ENCODE data around the gene LASP1NB.

The LASP1NB gene

DNA sequence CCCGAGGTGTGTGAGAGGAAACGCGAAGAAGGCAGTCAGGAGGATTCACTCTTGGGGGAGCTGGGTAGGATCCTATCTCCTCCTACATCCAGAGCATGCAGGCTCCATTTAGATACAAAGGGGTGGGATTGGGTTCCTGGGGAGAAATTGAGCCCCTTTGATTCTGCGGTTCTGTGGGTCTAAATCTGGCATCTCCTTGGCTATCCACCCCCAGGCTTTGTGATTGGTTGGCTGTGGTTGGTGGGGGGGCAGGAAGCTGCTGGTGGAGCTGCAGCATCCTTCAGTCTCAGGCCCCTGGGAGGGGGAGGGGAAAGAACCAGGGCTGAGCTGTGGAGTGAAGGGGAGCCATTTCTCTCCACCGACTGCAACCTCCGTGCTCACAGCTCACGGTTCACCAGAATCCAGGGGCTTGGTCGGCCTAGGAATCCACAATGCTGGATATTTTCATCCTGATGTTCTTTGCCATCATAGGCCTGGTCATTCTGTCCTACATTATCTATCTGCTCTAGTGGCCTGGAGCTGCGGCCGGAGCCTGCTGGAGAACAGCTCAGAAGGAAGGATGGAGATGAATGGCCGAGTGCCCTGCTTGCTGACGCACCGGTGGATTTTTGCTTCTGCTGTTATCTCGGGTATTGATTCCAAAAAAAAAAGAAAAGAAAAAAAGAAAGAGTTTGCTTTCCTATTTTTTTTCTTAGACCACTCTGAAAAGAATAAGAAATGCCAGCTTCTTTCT lies at the start of gene LASP1NB:
TSS of gene LASP1NB (plus strand) at position 352 of the 733 bp plus-strand sequence.
- no peak for DNase-seq (ENCODE audit: low read depth)

DNA sequence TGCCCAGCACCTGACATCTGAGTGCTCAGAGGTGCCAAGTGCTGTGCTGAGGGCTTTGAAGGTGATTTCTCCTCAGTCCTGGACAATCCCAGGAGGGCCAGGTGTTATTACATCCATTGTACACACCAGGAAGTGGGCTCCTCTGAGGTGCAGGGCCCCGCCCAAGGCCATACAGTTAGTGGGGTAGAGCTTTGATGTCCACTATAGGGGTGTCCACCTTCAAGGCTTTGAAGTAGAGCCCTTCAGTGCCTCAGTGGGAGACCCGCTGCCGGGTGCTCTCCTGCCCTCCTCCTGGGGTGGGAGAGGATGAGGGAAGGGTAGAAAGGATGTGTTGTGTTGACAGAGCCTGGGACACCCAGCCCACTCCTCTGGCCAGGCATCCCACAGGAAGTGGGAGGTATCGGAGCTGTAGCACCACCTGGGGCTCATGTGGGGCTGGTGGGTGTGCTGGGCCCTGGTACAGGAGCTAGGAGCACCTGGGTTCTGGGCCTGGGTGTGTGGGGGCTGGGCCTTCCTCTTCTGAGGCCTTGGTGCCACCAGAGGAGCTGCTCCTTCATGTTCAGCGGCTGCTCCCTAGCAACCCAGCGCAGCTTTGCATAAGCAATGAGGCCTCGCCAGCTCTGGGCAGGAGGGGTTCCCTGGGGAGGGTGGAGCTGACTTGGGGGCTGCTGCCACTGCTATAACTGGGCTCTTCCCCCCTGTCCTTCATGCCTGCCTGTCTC lies 48.1 kb upstream of the LASP1NB start:
- no peak for DNase-seq (ENCODE audit: low read depth)

DNA sequence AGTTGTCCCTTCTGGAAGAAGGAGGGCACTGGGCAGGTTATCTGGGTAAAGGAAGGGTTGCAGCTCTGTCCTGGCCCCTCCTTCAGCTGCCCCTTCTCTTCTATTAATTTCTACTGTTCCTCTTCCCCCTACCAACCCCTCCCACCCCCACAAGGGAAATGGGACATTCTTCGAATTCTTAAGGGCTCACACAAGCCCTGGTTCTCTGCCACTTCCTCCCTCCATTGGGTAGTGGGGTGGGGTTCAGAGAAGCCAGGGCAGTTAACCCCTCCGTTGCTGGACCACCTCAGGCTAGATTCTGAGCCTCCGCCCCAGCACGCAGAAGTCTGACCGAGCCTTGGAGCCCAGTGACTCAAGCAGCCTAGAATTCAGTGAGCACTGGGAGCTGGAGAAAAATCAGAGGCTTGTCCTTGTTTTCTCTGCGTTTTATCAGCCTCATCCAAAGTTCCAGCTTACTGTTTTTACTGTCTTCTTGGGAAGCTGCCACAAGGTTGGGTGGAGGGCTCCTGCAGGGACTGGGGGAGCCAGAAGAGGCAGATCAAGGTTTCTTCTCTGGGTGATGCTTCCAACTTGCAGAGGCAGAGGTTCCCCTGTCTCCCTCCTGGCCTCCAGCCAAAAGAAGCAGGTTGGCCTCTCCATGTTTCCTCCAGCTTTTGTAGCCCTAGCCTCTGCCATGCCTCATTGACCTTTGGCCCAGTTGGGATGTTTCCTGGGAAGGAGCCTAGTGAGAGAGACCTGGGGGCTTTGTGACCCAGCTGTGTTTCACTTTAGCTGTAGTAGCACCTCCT lies 45.3 kb upstream of the LASP1NB start:
- no peak for DNase-seq (ENCODE audit: low read depth)

DNA sequence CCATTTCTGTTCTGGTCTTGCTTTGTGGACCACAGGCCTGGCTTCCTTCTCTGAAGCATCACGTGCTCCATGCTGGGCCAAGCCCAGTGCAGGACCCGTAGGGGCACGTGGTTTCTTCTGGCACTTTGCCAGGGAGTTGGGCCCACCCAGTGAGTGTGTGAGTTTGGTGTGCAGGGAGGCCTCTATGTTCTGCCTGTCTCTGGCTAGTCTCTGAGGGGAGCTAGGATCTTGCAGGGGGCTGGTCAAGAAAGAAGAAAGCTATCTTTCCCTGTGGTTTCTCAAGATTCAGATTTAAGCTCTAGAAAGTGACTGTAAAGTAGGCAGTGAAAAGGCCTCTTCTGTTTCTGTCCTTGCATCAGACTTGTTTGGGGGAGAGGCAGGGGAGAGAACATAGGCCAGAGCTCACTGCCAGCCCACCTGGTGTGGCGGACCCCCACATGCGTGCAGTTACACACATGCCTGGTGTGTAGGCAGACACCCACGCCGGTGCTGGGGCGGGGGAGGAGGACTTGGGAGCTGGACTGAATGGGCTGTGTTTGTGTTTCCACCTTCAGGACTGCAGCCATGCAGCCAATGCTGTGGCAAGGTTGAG lies 43.7 kb upstream of the LASP1NB start:
- no peak for DNase-seq (ENCODE audit: low read depth)

DNA sequence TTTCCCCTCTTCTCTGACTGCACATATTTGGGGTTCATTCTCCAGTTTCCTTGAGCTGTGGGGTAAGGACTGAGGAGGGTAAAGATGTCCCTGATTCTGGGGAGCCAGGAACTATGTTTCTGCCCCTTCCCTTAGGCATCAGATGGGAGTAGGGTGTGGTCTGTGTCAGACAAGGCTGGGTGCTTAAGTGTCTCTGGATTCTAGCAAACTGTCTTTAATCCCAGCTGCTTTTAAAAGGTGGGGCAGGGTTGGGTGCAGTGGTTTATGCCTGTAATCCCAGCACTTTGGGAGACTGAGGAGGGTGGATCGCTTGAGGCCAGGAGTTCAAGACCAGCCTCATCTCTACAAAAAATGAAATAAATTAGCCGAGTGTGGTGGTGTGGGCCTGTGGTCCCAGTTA lies 42.5 kb upstream of the LASP1NB start:
- DNase-seq (ENCODE audit: low read depth): no peak

DNA sequence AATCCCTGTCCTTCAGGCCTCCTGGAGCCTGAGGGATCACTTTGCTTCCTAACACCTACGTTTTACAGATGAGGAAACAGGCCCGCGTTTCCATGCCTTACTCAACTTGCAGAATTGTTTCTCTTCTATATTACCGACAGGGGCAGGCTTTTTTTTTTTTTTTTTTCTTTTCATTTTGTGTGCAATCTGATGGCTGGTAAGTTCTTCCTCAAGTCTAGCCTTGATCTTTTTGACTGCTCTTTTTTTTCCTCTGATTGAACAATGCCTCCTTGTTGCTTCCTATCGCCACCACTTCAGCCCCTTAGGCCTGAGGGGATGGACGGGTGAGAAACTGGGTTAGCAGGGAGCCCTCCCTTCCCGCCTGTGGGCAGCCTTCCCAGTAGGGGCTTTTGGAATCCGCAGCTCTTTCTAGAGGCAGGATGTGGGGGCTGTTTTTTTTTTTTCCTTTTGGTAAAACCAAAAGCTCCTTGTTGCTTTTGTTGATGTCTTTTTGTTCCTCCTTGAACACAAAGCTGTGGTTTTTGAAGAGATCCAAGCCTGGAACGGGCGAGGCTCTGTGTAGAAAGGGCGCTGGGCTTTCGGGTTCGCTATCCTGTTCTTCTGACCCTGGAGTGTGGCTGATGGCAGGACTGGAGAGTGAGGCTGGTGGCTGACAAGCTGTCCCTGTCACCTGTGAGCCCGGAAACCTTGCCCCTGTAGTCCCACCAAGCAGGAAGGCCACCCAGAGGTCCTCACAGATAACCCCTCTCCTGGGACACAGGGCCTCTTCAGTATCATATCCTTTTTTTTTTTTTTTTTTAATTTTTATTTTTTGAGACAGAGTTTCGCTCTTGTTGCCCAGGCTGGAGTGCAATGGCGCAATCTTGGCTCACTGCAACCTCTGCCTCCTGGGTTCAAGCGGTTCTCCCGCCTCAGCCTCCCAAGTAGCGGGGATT lies 41.6 kb upstream of the LASP1NB start:
- DNase-seq (ENCODE audit: low read depth): no peak

DNA sequence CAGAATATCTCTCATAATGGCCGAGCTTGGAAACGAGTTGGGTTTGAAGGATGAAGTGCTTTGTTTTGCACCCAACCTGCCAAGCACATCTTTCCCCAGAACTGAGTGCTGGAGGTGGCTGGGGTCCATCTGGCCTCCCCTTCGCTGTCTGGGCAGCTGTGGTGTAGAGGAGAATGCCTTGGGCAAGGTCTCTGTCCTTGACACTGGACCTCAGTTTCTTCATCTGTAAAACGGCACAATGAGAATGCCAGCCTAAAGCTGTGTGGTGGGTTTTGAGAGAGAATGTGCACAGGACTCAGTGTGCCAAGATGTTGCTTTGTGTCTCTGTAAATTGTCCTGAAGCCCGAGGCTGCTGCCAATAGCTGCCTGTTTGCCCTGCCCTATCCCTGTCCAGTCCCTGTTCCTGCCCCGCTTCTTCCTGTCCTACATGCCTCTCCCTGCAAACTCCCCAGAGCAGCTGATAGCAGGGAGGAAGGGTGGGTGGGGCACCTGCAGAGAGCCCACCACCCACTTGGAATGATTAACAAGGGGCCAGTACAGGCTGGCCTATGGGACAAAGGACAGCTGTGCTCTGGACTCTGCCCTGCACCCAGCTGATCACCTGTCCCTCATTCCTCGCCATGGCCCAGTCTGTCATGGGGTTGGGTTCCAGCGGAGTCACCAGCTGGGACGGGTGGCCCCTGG lies 40.2 kb upstream of the LASP1NB start:
- no peak for DNase-seq (ENCODE audit: low read depth)

DNA sequence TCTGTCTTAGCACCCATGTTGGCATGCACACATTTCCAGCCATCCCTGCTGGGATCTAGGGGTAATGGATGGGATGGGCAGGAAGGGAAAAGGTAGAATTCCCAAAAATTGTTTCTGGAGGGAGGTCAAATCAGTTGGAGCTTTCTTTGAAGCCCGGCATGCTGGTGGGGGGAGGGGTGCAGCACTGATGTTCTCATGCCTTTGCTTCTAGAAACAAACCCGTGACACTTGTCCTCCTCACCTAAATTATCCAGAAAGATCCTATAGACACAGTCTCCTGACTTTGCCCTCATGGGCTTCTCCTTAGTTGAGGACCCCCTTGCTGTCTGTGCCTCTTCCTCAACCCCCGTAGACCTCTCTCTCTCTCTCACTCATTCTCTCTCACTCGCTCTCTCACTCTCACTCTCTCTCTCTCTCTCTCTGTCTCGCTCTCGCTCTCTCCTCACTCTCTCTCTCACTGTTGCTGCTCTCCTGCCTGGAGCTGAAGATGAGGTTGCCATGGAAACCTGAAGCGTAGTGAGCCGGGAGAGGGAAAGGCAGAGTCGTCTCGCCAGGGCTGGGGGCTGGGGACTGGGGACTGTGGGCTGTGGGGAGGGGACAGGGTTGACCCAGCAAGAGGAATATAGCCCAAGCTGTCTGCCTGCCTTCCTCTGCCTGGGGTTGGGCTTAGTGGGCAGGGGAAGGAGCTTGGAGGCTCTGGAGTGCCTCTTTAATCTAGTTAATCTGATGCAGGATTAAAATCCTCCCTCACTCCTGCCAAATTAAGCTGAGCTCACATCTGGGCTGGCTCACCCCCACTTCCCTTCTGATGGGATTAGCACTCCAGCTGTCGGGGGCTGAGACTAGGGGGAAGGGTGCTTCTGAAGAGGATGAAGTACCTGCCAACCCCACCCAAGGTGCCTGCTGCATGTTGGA lies 39.4 kb upstream of the LASP1NB start:
- no peak for DNase-seq (ENCODE audit: low read depth)

DNA sequence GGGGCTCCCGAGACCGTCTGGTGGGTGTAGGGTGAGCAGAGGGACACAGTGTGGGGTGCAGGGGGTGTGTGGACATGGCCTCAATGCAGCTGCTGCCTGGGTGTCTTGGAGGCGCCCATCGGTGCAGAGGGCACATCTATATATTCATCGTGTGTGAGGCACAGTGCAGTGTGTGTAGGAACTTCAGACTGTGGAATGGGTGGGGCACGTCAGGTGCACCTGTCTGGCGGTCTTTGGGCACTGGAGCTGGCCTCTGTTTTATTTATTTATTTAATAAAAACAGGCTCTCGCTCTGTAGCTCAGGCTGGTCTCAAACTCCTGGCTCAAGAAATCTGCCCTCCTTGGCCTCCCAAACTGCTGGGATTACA lies 38.8 kb upstream of the LASP1NB start:
- no peak for DNase-seq (ENCODE audit: low read depth)

DNA sequence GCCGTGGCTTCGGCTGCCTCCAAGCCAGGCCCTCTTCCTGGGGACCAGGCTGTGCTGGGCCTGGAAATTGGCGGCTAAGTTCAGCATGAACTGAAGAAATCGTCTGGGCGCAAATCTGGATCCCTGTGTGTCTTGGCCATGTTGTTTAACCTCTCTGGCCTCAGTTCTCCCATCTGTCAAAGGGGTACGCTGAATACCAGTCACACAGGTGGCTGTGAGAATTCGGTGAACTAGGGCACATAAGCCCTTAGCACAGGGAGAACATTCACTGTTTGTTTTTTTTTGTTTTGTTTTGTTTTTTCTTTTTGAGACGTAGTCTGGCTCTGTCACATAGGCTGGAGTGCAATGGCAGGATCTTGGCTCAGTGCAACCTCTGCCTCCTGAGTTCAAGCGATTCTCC lies 36.6 kb upstream of the LASP1NB start:
- DNase-seq (ENCODE audit: low read depth): no peak

DNA sequence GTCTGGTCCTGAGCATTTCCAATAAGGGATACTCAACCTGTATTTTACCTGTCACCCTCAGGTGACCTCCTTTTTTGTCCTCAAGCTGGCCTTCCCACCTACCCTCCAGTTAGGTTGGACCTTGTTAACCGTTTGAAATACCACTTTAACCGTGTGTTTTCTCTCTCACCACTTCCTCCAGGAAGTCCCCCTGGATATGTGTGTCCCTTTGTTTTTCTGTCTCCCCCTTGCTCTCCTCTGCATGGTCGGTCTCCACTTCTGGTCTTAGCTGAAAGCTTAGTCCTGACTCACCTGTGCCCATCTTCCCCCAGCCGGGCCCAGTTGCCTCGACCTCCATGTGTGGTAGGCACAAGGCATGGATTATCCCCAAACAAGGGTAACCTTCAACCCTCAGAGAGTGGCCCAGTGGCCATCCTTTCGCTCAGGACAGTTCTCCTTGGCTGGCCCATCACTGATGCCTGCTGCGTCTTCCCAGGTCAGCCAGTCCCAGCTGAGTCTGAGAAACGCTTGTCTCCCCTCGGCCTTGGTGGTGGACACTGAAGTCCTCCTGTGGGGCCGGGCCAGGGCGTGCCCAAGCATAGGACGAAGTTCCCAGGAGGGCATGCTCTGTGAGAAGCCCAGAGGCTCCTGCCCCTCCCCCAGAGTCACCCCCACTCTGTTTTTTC lies 35.5 kb upstream of the LASP1NB start:
- no peak for DNase-seq (ENCODE audit: low read depth)

DNA sequence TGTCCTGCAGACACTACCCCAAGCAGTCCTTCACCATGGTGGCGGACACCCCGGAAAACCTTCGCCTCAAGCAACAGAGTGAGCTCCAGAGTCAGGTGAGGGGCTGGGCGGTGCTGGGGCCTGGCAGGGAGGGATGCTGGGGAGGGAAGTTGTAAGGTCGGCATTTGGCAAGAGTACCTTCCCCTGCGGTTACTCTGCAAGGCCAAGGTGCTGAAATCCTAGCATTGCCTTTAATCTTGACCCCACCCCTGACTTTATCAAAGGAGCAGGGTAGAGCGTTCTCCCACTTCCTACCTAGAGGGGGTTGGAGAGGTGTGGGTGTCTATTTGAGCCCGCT lies 35.0 kb upstream of the LASP1NB start:
- DNase-seq (ENCODE audit: low read depth): no peak

DNA sequence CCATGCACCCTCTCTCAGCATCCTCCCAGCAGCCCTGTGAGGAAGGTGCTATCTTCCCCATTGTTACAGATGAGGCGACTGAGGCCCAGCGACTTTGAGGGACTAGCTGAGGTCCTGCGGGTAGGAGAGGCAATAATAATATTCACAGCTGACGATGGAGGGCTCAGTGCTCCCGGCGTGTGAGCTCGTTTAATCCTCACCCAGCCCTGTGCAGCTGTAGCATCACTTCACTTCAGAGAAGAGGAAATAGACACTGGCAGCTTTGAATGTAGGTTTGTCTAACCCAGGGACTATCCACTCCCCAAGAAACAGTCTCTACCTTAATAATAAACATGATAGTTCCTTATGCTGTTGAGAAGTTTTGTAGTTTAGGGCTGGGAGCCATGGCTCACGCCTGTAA lies 34.0 kb upstream of the LASP1NB start:
- no peak for DNase-seq (ENCODE audit: low read depth)

DNA sequence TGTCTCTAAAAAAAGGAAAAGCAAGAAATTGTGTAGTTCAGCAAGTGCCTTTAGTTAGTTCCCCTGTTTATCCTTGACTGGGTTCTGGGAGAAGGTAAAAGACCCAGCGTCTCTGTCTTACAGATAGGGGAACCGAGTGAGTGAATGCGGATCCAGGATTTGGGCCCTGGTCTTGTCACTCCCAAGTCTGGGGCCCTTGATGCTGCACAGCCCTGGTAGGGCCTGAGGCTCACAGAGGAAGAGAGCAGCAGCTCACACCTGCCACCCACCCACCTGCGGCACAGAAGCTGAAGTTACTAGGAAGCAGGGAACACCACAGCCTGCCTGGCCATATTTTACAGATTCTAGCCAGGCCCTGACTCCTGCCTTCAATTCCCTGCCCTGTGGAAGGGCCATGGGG lies 33.3 kb upstream of the LASP1NB start:
- DNase-seq (ENCODE audit: low read depth): no peak

DNA sequence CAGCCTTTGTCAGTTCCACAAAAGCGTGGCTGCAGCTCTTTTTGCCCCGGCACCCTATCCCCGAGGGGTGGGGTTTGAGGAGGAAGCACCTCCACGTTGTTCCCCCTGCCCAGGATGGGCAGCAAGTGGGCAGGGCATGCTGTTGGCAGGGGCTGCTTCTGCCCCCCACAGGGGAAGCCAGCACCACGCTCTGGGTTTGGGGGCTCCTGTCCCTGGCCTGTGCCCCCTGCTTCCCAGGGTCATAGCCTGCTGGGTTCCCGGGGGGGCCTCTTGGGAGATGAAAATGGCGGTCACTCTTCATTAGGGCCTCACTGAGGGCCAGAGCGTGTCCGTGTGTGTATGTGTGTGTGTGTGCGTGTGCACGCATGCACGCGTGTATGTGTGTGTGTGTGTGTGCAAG lies 32.8 kb upstream of the LASP1NB start:
- no peak for DNase-seq (ENCODE audit: low read depth)

DNA sequence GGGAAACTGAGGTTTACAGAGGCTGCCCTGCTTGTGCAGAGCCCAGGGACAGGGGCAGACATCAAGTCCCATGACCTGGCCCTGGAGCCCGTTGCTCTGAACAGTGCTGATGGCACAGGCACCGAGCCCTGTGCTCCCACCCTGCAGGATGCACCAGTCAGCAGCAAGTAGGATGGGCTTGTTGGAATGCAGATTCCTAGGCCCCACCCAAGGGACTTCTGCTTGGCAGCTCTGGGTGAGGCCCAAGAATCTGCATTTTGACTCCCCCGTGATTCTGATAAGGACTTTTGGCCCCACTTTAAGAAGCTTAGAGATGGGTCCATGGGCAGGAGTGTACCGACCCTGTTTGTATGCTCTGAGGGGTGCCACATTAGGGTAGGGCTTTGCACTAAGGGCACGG lies 32.3 kb upstream of the LASP1NB start:
- no peak for DNase-seq (ENCODE audit: low read depth)

DNA sequence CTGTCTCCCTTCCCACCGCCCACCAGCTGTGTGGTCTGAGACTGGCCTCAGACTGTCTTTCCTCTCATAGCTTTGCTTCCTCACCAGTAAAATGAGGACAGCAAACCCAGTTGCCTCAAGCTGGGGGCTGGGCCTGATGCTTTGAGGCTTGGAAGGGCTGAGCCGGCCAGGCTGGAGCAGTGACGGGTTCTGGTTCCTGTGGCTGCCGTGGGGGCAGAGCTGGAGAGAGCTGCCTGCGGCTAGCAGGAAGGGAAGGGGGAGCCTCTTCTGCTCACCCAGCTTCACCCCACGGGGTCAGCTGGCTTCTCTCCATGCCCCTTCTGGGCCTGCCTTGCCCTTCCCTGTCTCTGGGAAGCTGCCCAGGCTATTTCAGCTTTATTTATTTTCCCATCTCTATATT lies 31.8 kb upstream of the LASP1NB start:
- no peak for DNase-seq (ENCODE audit: low read depth)

DNA sequence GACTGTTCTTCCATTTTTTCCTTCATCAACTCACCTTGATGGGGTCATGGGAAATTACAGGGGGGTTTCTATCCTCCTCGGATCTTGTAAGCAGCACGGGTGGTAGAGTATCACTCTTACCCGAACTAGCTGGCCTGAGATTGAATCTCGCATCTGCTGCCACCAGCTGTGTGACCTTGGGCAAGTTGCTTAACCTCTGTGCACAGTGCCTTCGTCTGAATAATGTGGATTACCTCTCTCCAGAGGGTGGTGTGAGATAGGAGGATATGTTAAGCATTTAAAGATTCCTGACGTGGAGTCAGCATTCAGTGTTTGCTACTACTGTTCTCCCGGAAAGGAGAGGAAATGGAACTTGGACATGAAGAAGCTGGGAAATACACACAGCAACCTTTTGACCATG lies 31.1 kb upstream of the LASP1NB start:
- DNase-seq (ENCODE audit: low read depth): no peak

DNA sequence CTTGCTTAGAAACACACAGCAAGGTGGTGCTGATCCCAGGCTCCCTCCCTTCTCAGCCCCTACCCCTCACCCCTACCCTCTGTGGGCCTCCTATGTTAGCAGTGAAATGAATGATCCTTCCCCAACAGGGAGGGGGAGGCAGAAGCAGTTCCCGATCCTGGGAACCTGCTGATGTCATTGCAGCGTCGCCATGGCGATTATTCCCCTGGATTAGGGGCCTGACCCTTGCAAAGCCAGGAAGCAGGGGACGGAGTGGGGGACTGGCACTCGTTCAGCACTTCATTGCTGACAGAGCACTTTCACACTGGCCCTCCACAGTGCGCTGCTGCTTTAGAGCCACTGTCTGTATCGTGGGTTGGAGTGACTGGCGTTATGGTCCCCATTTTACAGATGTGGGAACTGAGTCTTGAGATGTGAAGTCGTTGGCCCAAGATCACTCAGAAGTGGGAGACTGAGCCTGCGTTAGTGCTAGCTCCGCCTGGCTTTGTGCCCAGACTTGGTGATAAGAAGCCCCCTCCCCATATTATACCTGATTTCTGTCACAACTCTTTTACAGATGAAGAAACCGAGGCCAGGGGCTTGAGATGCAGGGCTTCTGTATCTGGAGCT lies 29.0 kb upstream of the LASP1NB start:
- no peak for DNase-seq (ENCODE audit: low read depth)
